GM20000 (cell line): Measurements from ENCODE around the gene SEC22B.
"Not testable (repeated sequence)": the region's sequence is repeated elsewhere in the genome, so short reads cannot be mapped to it uniquely, and the experiment has no call there.

Experiments used
- DNase-seq: peaks from one replicate; pipeline ENCODE4 v3.0.0; 2012; ENCODE audit warnings: low spot score
- CTCF ChIP-seq: IDR thresholded peaks from 2 replicates; pipeline ENCODE4 v1.5.1; 2012; ENCODE audit warnings: mild to moderate bottlenecking, control low read depth; ENCODE audit errors: extremely low read depth, missing control alignments

The SEC22B gene

GRCh38 chr1:120150138-120150822, 26.0 kb downstream of the SEC22B start:
- DNase-seq, result not testable (repeated sequence)

- not testable (repeated sequence) for DNase-seq
Observed at GRCh38 chr1:120149420-120150059, 26.8 kb downstream of the SEC22B start.

GRCh38 chr1:120145806-120146205, 30.5 kb downstream of the SEC22B start:
- not testable (repeated sequence) for DNase-seq

- DNase-seq, result not testable (repeated sequence)
Observed at GRCh38 chr1:120144626-120145025, 31.7 kb downstream of the SEC22B start.

- not testable (repeated sequence) for DNase-seq
Observed at GRCh38 chr1:120144169-120144568, 32.2 kb downstream of the SEC22B start.

- DNase-seq, result not testable (repeated sequence)
Observed at GRCh38 chr1:120143334-120143733, 33.0 kb downstream of the SEC22B start.

- DNase-seq, result peak; percentile 1
Observed at GRCh38 chr1:120142512-120143263, 33.6 kb downstream of the SEC22B start.

GRCh38 chr1:120141865-120142264, 34.5 kb downstream of the SEC22B start:
- not testable (repeated sequence) for DNase-seq

GRCh38 chr1:120140656-120141265, 35.6 kb downstream of the SEC22B start:
- DNase-seq, result not testable (repeated sequence)

- DNase-seq, result not testable (repeated sequence)
Observed at GRCh38 chr1:120136086-120136485, 40.2 kb downstream of the SEC22B start.

GRCh38 chr1:120133928-120134325, 42.4 kb downstream of the SEC22B start:
- not testable (repeated sequence) for DNase-seq

- no peak for TF ChIP-seq CTCF
- DNase-seq, result peak; percentile 1
Observed at GRCh38 chr1:120133228-120133927, 42.9 kb downstream of the SEC22B start.

GRCh38 chr1:120132406-120132763, 43.9 kb downstream of the SEC22B start:
- DNase-seq, result not testable (repeated sequence)

GRCh38 chr1:120131611-120132405, 44.5 kb downstream of the SEC22B start:
- not testable (repeated sequence) for DNase-seq

GRCh38 chr1:120127921-120128320, 48.4 kb downstream of the SEC22B start:
- not testable (repeated sequence) for DNase-seq

- DNase-seq, result not testable (repeated sequence)
Observed at GRCh38 chr1:120126216-120126615, 50.1 kb downstream of the SEC22B start.

- DNase-seq, result not testable (repeated sequence)
Observed at GRCh38 chr1:120124628-120125027, 51.7 kb downstream of the SEC22B start.

- DNase-seq, result not testable (repeated sequence)
Observed at GRCh38 chr1:120123813-120124510, 52.4 kb downstream of the SEC22B start.
